Heart right ventricle (tissue), 16 donors: ENCODE measurements around the gene PLK5. TPM values are rescaled to one million over a fixed set of nuclear protein-coding genes. Genes with fewer than 3 reads are reported as not detected.
"Not testable (repeated sequence)": the region's sequence is repeated elsewhere in the genome, so short reads cannot be mapped to it uniquely, and the experiment has no call there.

Source experiments
- ATAC-seq, 8 donors: fragments of 200-7000 bp; cut with Tn5 transposase; one replicate each; pipeline ENCODE4 v1.9.1; 2020; ENCODE audit warnings: mild to moderate bottlenecking in 8 of 8, moderate library complexity in 8 of 8, moderate number of reproducible peaks in 1 of 8
- DNase-seq, 2 donors: peaks; one replicate each; pipeline ENCODE4 v3.0.0-alpha.2; 2020
- H3K27ac ChIP-seq, 10 donors: fragments of 200-600 bp; sonication (generic) in 2 of 10; one replicate each; pipeline versions ENCODE4 v1.5.0 to v1.8.0; 2020 to 2022; ENCODE audit warnings: mild to moderate bottlenecking in 3 of 10
- H3K27me3 ChIP-seq, 7 donors: fragments of 200-600 bp; one replicate each; pipeline ENCODE4 v1.8.0; 2021 to 2022; ENCODE audit warnings: mild to moderate bottlenecking in 2 of 7
- H3K36me3 ChIP-seq, 9 donors: fragments of 200-600 bp; sonication (generic) in 1 of 9; one replicate each; pipeline versions ENCODE4 v1.5.0 to v1.8.0; 2020 to 2022; ENCODE audit warnings: mild to moderate bottlenecking in 2 of 9
- H3K4me1 ChIP-seq, 9 donors: fragments of 200-600 bp; sonication (generic) in 1 of 9; one replicate each; pipeline versions ENCODE4 v1.5.0 to v1.8.0; 2020 to 2022; ENCODE audit warnings: mild to moderate bottlenecking in 4 of 9
- H3K4me3 ChIP-seq, 10 donors: fragments of 200-600 bp; sonication (generic) in 2 of 10; one replicate each; pipeline versions ENCODE4 v1.5.0 to v1.8.0; 2020 to 2022; ENCODE audit warnings: mild to moderate bottlenecking in 7 of 10, moderate library complexity in 2 of 10
- H3K9me3 ChIP-seq, 11 donors: fragments of 200-600 bp in 10 of 11; sonication (generic) in 2 of 11; one replicate each; pipeline versions ENCODE4 v1.5.0 to v1.8.0; 2013 to 2022; ENCODE audit warnings: mild to moderate bottlenecking in 2 of 11, control low read depth in 1 of 11, moderate library complexity in 1 of 11
- WGBS, 2 donors: extraction: QIAGEN DNeasy Blood & Tissue Kit; methylation state at CpG; one replicate each; pipeline ENCODE4 v1.1.7; 2013; ENCODE audit warnings: inconsistent platforms in 1 of 2; 5-methylcytosine and 5-hydroxymethylcytosine counted together
- intact Hi-C, 10 donors: fragments of 100-400 bp; cut with DNase I; formaldehyde crosslinking; loops; one replicate each; pipeline versions ENCODE4 v1.11.1 to v1.14.2; 2022
- polyA plus RNA-seq, 2 donors: library from polyadenylated mRNA; stranded (reverse); fragments of 200-250 nt; gene quantifications; one replicate each; pipeline ENCODE4 v1.2.3, GENCODE V29; 2013
- total RNA-seq, 10 donors: library from RNA; stranded (reverse); fragmentation: NEBNext Ultra II Directional in 3 of 10; extraction: Animal tissue kit (Norgen Biotek cat#: 25700) in 3 of 10; gene quantifications; one replicate each; pipeline versions ENCODE4 v1.2.1 to v1.2.4, GENCODE V29; 2021 to 2023
- TF ChIP-seq, protein P1 (sequence below), 9 donors: fragments of 200-600 bp; sonication (generic) in 2 of 9; IDR thresholded peaks; one replicate each; pipeline versions ENCODE4 v1.5.0 to v1.8.0; 2021 to 2022; ENCODE audit warnings: antibody characterized with exemption in 9 of 9, mild to moderate bottlenecking in 5 of 9, moderate library complexity in 1 of 9
- donor health status: Arrhythmogenic right ventricular cardiomyopathy.
- donor health status: ischemic (EF 13 %, LVEDD 7.1; RV severe dilation, severe dysfunction).
- donor health status: healthy with polysubstance abuse.
- donor health status: DM: no; HTN: yes; CAD: no.
- donor health status: DM: no; HTN: no; CAD: no.
- donor health status: ischemic (EF 25% LVEDD 6.9; RV normal size, moderate dysfunction).
- donor health status: ischemic (EF 25% LVEDD 5.7; RV mildly dilated, moderate dysfunction).
- donor health status: healthy.
- donor health status: DM: yes; HTN: yes; CAD: no.
- donor health status: Ischemic cardiomyopathy.
- donor health status: ischemic (EF 35%, LVEDD 5.7; RV mildly dilated, moderate dysfunction).
- donor health status: nonischemic (EF 11% LVEDD 7.7; RV severe dilation, severe dysfunction).
- donor health status: DM: yes; HTN: yes; CAD: no.
- donor health status: PGD.
- donor health status: ischemic (EF 29% LVEDD 5.4; RV normal size, mild dysfunction).
- donor health status: nonischemic (EF 23%, LVEDD 6.1; RV moderate dilation, normal function).

Gene PLK5
- total and polyA plus RNA-seq, 12 donors = 0.11 to 0.57 TPM; not detected in 10

DNA sequence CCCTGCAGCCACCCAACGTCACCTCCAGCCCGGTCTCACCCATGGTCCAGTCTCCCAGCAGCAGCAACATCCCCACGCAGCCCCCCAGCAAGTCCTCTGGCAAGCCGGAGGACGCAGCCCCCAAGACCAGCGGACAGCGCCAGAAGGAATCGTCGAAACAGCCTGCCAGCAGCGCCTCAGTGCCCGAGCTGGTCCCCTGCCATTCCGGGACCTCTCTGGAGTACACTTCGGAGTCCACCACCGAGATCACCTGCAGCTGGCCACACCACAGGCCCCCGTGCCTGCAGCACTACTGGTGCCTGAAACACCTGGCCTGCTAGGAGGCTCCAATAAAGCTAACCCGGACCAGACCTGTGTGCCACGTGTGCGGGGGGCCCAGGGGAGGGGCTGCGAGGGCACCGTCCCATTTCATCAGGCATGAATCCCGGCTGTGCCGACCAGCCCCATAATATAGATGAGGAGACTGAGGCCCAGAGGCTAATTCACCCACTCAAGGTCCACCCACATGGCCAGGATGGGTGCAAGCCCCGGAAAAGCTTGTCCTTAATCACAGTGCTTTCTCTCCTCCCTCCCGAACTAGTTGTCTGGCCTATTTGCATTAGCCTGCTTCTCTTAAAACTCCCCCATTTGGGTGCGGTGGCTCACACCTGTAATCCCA, 26.2 kb upstream of the PLK5 start:
- intact Hi-C loops = no loop called here
- H3K9me3 ChIP-seq = no peaks in the 10 kb centered on the region
- H3K27me3 ChIP-seq = peaks cover 0 to 39% (median 14%) of the 10 kb centered on the region in 7 donors
- no peak overlapping the region for H3K27ac ChIP-seq
- H3K4me1 ChIP-seq = peaks cover 0 to 8% (median 0%) of the 10 kb centered on the region in 9 donors
- 88 to 89% methylated on average over 25 of the region's 25 CpGs for WGBS, 2 donors
- no peak overlapping the region for H3K4me3 ChIP-seq
- ATAC-seq = no peak
- no peak for DNase-seq
- TF ChIP-seq, protein P1, sequence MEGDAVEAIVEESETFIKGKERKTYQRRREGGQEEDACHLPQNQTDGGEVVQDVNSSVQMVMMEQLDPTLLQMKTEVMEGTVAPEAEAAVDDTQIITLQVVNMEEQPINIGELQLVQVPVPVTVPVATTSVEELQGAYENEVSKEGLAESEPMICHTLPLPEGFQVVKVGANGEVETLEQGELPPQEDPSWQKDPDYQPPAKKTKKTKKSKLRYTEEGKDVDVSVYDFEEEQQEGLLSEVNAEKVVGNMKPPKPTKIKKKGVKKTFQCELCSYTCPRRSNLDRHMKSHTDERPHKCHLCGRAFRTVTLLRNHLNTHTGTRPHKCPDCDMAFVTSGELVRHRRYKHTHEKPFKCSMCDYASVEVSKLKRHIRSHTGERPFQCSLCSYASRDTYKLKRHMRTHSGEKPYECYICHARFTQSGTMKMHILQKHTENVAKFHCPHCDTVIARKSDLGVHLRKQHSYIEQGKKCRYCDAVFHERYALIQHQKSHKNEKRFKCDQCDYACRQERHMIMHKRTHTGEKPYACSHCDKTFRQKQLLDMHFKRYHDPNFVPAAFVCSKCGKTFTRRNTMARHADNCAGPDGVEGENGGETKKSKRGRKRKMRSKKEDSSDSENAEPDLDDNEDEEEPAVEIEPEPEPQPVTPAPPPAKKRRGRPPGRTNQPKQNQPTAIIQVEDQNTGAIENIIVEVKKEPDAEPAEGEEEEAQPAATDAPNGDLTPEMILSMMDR (IDR thresholded peaks at IDR 0.05) = no peak
- H3K36me3 ChIP-seq = no peaks in the 10 kb centered on the region

DNA sequence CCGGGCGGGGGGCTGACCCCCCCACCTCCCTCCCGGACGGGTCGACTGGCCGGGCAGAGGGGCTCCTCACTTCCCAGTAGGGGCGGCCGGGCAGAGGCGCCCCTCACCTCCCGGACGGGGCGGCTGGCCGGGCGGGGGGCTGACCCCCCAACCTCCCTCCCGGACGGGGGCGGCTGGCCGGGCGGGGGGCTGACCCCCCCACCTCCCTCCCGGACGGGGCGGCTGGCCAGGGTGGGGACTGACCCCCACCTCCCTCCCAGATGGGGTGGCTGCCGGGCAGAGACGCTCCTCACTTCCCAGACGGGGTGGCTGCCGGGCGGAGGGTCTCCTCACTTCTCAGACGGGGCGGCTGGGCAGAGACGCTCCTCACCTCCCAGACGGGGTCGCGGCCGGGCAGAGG, 24.6 kb upstream of the PLK5 start:
- peaks cover 0 to 50% (median 28%) of the 10 kb centered on the region in 7 donors for H3K27me3 ChIP-seq
- 85 to 100% methylated on average over 1 to 26 of the region's 34 CpGs for WGBS, 2 donors

DNA sequence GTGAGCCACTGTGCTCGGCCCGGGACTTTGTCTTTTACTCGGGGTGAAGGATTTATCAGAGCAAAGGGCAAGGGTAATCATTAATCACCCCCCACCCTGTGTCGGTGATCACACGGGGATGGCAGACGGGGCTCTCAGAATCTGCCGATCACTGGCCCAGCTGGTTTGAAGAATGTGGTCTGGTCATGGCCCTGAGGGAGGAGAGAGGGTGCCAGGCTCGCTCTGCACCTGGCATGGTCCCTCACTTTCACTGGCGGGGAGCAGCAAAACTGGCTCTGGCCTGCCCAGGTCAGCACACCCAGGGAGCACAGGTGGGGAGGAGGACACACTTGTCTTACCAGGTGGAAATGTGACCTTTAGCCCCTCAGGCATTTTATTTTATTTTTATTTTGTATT, 22.7 kb upstream of the PLK5 start:
- TF ChIP-seq, protein P1 (IDR thresholded peaks at IDR 0.05) = no peak
- no peak overlapping the region for H3K4me3 ChIP-seq
- H3K27me3 ChIP-seq = peaks cover 0 to 53% (median 28%) of the 10 kb centered on the region in 7 donors
- H3K4me1 ChIP-seq = peaks cover 0 to 15% (median 9%) of the 10 kb centered on the region in 9 donors
- H3K9me3 ChIP-seq = no peaks in the 10 kb centered on the region
- DNase-seq (no peak), ATAC-seq (no peak)
- intact Hi-C loops = loop anchor here in 1 of 10 donors (10.0 kb wide), 1 partner anchor 226 kb away; the partner anchor contains the start of gene FAM174C
- peaks cover 0 to 13% (median 0%) of the 10 kb centered on the region in 9 donors for H3K36me3 ChIP-seq
- 76 to 87% methylated on average over 9 of the region's 9 CpGs for WGBS, 2 donors
- H3K27ac ChIP-seq = no peak overlapping the region

More for the DNA sequence above, 24.6 kb upstream of the PLK5 start:
- intact Hi-C loops, ATAC-seq, DNase-seq, H3K27ac ChIP-seq, H3K4me3 ChIP-seq, H3K36me3 ChIP-seq, H3K9me3 ChIP-seq: not testable (repeated sequence)
- H3K4me1 ChIP-seq = peaks cover 0 to 15% (median 9%) of the 10 kb centered on the region in 9 donors

DNA sequence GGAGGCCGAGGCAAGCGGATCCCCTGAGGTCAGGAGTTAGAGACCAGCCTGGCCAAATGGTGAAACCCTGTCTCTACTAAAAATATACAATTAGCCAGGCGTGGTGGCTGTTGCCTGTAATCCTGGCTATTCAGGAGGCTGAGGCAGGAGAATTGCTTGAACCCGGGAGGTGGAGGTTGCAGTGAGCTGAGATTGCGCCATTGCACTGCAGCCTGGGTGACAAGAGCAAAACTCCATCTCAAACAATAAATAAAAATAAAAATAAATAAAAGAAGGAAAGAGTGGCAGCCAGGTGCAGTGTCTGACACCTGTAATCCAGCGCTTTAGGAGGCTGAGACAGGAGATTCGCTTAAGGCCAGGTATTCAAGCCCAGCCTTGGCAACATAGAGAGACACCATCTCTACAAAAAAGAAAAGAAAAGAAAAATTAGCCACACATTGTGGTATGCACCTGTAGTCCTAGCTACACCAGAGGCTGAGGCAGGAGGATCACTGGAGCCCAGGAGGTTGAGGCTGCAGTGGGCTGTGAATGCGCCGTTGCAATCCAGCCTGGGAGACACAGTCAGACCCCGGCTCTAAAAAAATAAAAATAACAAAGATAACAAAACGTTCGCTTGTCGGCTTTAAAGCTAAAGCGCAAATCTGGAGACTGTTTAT, 21.3 kb upstream of the PLK5 start:
- Histone ChIP-seq H3K9me3 (no peaks in the 10 kb centered on the region), H3K36me3 (peaks cover 0 to 13% (median 0%) of the 10 kb centered on the region in 9 donors), H3K4me3 (no peak overlapping the region), H3K27me3 (peaks cover 0 to 40% (median 24%) of the 10 kb centered on the region in 7 donors), H3K27ac (no peak overlapping the region), H3K4me1 (peaks cover 0 to 21% (median 9%) of the 10 kb centered on the region in 9 donors)
- intact Hi-C loops = loop anchor here in 1 of 10 donors (10.0 kb wide), 1 partner anchor 228 kb away; the partner anchor contains the start of gene FAM174C
- DNase-seq = no peak
- 55 to 60% methylated on average over 14 of the region's 14 CpGs for WGBS, 2 donors
- TF ChIP-seq, protein P1 (IDR thresholded peaks at IDR 0.05) = no peak
- no peak for ATAC-seq
